GM12878 (cell line): ENCODE measurements around the gene GVQW3. TPM values are rescaled to one million over a fixed set of nuclear protein-coding genes. Genes with fewer than 3 reads are reported as not detected.

ENCODE experiments used
- ATAC-seq: fragments of 200-7000 bp; cut with Tn5 transposase; 3 replicates; pipeline ENCODE4 v1.9.1; 2020; ENCODE audit warnings: mild to moderate bottlenecking, moderate library complexity
- BruUV-seq: library from RNA; stranded (reverse); fragments of 400-500 nt; replicated peaks from 2 replicates; lab custom pipeline; 2021; lab: Mats Ljungman, UMichigan
- CTCF ChIA-PET: fragments of 300-600 bp; sonication (Branson Sonifier 250); formaldehyde crosslinking; extraction: SDS; loops from one replicate; lab custom pipeline; 2021; ENCODE audit warnings: inconsistent platforms; lab: Yijun Ruan, JAX
- POLR2A ChIA-PET: fragments of 350-600 bp; formaldehyde crosslinking; extraction: SDS; loops from one replicate; lab custom pipeline; 2021; ENCODE audit warnings: inconsistent platforms; lab: Charles Lee
- RAD21 ChIA-PET: fragments of 300-600 bp; sonication (Branson Sonifier 250); formaldehyde crosslinking; loops from one replicate; lab custom pipeline; 2023; ENCODE audit warnings: antibody characterized with exemption; ENCODE audit not compliant: unreplicated experiment; lab: Charles Lee
- SMC1A ChIA-PET: fragments of 300-600 bp; sonication (Branson Sonifier 250); formaldehyde crosslinking; loops from one replicate; lab custom pipeline; 2023; ENCODE audit not compliant: unreplicated experiment, uncharacterized antibody; lab: Charles Lee
- DNase-seq: peaks from one replicate; pipeline ENCODE4 v3.0.0-alpha.2; 2011; ENCODE audit warnings: low read depth, low spot score
- FAIRE-seq: peaks from 3 replicates; lab custom pipeline; 2011; peaks lifted over from hg19 to GRCh38; lab: Jason Lieb, UNC
- H2AFZ ChIP-seq: 2 replicates; pipeline ENCODE4 v1.6.0; 2011; ENCODE audit warnings: low read depth, low read length, control low read depth; ENCODE audit not compliant: control insufficient read depth
- H3K27ac ChIP-seq: 2 replicates; pipeline ENCODE4 v1.5.1; 2011; ENCODE audit warnings: control low read depth; ENCODE audit not compliant: control insufficient read depth, insufficient read depth
- H3K27me3 ChIP-seq, 2 experiments: replicated peaks in 1 of 2; 2 replicates each; pipeline versions ENCODE4 v1.6.0 to v1.6.1; 2011; ENCODE audit warnings: low read length in 1 of 2; ENCODE audit not compliant: control insufficient read depth in 2 of 2, insufficient read depth in 2 of 2
- H3K36me3 ChIP-seq, 2 experiments: 2 replicates each; pipeline ENCODE4 v1.5.1; 2011; ENCODE audit warnings: low read length in 1 of 2; ENCODE audit not compliant: control insufficient read depth in 2 of 2, insufficient read depth in 2 of 2
- H3K4me1 ChIP-seq: 2 replicates; pipeline ENCODE4 v1.6.1; 2011; ENCODE audit warnings: mild to moderate bottlenecking, low read length, moderate library complexity, mixed read lengths; ENCODE audit not compliant: control insufficient read depth, insufficient read depth
- H3K4me2 ChIP-seq: 2 replicates; pipeline ENCODE4 v1.6.0; 2011; ENCODE audit warnings: control low read depth; ENCODE audit not compliant: control insufficient read depth, insufficient read depth
- H3K4me3 ChIP-seq: fragments of 200-600 bp; sonication (generic); 2 replicates; pipeline ENCODE4 v1.5.1; 2016
- H3K79me2 ChIP-seq: 2 replicates; pipeline ENCODE4 v1.6.0; 2011; ENCODE audit warnings: low read length; ENCODE audit not compliant: control insufficient read depth, insufficient read depth
- H3K9ac ChIP-seq: 2 replicates; pipeline ENCODE4 v1.8.0; 2011; ENCODE audit warnings: low read length, control low read depth, mixed read lengths; ENCODE audit not compliant: control insufficient read depth, insufficient read depth
- H3K9me3 ChIP-seq: replicated peaks from 3 replicates; pipeline ENCODE4 v1.5.1; 2011; ENCODE audit warnings: mild to moderate bottlenecking, low read length; ENCODE audit not compliant: control insufficient read depth, insufficient read depth
- H4K20me1 ChIP-seq: 2 replicates; pipeline ENCODE4 v1.6.0; 2011; ENCODE audit not compliant: control insufficient read depth, insufficient read depth
- CBX5 ChIP-seq: sonication (generic); IDR thresholded peaks from 2 replicates; pipeline ENCODE4 v1.6.1; 2016; ENCODE audit warnings: low read depth, moderate library complexity, mild to moderate bottlenecking, inconsistent platforms
- IKZF1 ChIP-seq: fragments of 450-650 bp; conservative IDR thresholded peaks from 2 replicates; pipeline ENCODE4 v1.6.1; 2017; ENCODE audit warnings: antibody characterized with exemption, mild to moderate bottlenecking
- IRF3 ChIP-seq: fragments of 450-650 bp; IDR thresholded peaks from 2 replicates; pipeline ENCODE4 v1.6.1; 2014; ENCODE audit warnings: mild to moderate bottlenecking
- TCF7 ChIP-seq: IDR thresholded peaks from 2 replicates; pipeline ENCODE4 v1.6.1; 2014; ENCODE audit warnings: antibody characterized with exemption, borderline replicate concordance
- USF1 ChIP-seq: IDR thresholded peaks from 2 replicates; pipeline ENCODE4 v1.6.1; 2011; ENCODE audit warnings: borderline replicate concordance, low read depth, mild to moderate bottlenecking, moderate library complexity, mixed read lengths, low read length; ENCODE audit not compliant: insufficient read depth; ENCODE audit errors: extremely low read length
- YBX1 ChIP-seq: fragments of 450-650 bp; IDR thresholded peaks from 2 replicates; pipeline ENCODE4 v1.6.1; 2016; ENCODE audit warnings: antibody characterized with exemption
- ZNF24 ChIP-seq: fragments of 450-650 bp; IDR thresholded peaks from 2 replicates; pipeline ENCODE4 v1.6.1; 2017; ENCODE audit warnings: antibody characterized with exemption, mild to moderate bottlenecking
- WGBS: methylation state at CpG from one replicate; pipeline ENCODE4 v1.1.6; 2016; ENCODE audit warnings: low lambda C conversion rate; ENCODE audit not compliant: insufficient replicate concordance, insufficient coverage; ENCODE audit errors: missing lambda C conversion rate; 5-methylcytosine and 5-hydroxymethylcytosine counted together
- in situ Hi-C: fragments of 300-500 bp; cut with MboI; formaldehyde crosslinking; loops from 9 replicates; pipeline ENCODE4 v1.14.3; 2018; ENCODE audit warnings: mixed read lengths
- intact Hi-C: fragments of 100-400 bp; cut with micrococcal nuclease; formaldehyde crosslinking; loops from one replicate; pipeline ENCODE4 v1.14.2; 2022; ENCODE audit not compliant: unreplicated experiment
- polyA plus RNA-seq, 11 experiments: library from polyadenylated mRNA; depleted of rRNA in 4 of 11; unstranded in 6 of 11; stranded (reverse) in 5 of 11; fragments of >200 nt; fragmentation: Nextera tagmentation in 4 of 11; fragmentation: Illumina TruSeq in 1 of 11; extraction: Ambion mirVana in 4 of 11; extraction: Trizol in 1 of 11; gene quantifications; 1 replicate in 1 of 11; 2 replicates in 10 of 11; pipeline versions ENCODE4 v1.2.1 to v1.2.3, GENCODE V29; 2011 to 2016; ENCODE audit warnings: inconsistent platforms in 2 of 11, missing spikeins in 2 of 11, low read depth in 1 of 11
- total RNA-seq, 4 experiments: library from RNA; depleted of rRNA in 3 of 4; stranded (reverse); fragments of >200 nt in 3 of 4; fragmentation: Illumina TruSeq in 1 of 4; extraction: Trizol in 1 of 4; gene quantifications; 2 replicates each; pipeline versions ENCODE4 v1.2.1 to v1.2.3, GENCODE V29; 2013 to 2021
- TF ChIP-seq, protein P1 (sequence below): fragments of 450-650 bp; IDR thresholded peaks from 2 replicates; pipeline ENCODE4 v1.6.1; 2016; ENCODE audit warnings: mild to moderate bottlenecking
- TF ChIP-seq, protein P2 (sequence below): fragments of 150-350 bp; IDR thresholded peaks from 2 replicates; pipeline ENCODE4 v1.6.1; 2014; ENCODE audit warnings: mild to moderate bottlenecking, low read depth, low read length
- TF ChIP-seq, protein P3 (sequence below): IDR thresholded peaks from 2 replicates; pipeline ENCODE4 v1.6.1; 2012; ENCODE audit warnings: low read length, inconsistent platforms

Gene GVQW3
- total and polyA plus RNA-seq, 10 of the 15 experiments (the other 5 are each of a cell fraction or from before 2014, with no cell fraction given) = 0.13 to 3.3 (median 1.7) TPM

- Histone ChIP-seq H3K4me2 (no peak overlapping the region), H3K79me2 (no peaks in the 10 kb centered on the region), H4K20me1 (no peaks in the 10 kb centered on the region), H2AFZ (no peak overlapping the region), H3K36me3 (no peaks in the 10 kb centered on the region), H3K9me3 (peaks cover 10% of the 10 kb centered on the region; the same call in 2 of the 3 replicates), H3K27me3 (no peaks in the 10 kb centered on the region), H3K9ac (no peak overlapping the region), H3K27ac (no peak overlapping the region), H3K4me3 (no peak overlapping the region), H3K4me1 (no peaks in the 10 kb centered on the region)
- WGBS = 71% methylated on average over 5 of the region's 5 CpGs
- ChIA-PET CTCF (no interaction called here), RAD21 (no interaction called here), POLR2A (no interaction called here), SMC1A (no interaction called here)
- BruUV-seq = no TSS peak
- FAIRE-seq (no peak), DNase-seq (no peak), ATAC-seq (no peak)
- intact Hi-C loops (no loop called here), in situ Hi-C loops (no loop called here)
- 0 out of 2 replicates have a peak, but pooled peaks have one; percentile 55 for TF ChIP-seq CBX5
- no peak for TF ChIP-seq TCF7
Observed at GRCh38 chr11:76334826-76335389, 46.2 kb upstream of the GVQW3 start.

DNA sequence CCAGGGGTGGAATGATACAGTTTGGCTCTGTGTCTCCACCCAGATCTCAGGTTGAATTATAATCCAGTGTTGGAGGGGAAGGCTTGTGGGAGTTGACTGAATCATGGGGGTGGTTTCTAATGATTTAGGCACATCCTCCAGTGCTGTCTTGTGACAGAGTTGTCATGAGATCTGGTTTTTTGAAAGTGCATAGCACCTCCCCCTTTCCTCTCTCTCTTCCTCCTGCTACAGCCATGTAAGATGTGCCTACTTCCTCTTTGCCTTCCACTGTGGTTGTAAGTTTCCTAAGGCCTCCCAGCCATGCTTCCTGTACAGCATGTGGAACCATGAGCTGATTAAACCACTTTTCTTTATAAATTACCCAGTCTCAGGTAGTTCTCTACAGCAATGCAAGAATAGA is 45.3 kb upstream of the GVQW3 start:
- ChIA-PET SMC1A (no interaction called here), POLR2A (no interaction called here), CTCF (no interaction called here), RAD21 (no interaction called here)
- in situ Hi-C loops (no loop called here), intact Hi-C loops (no loop called here)
- H4K20me1 ChIP-seq = no peaks in the 10 kb centered on the region
- H2AFZ ChIP-seq = no peak overlapping the region
- H3K4me3 ChIP-seq = no peak overlapping the region
- H3K27ac ChIP-seq = no peak overlapping the region
- no TSS peak for BruUV-seq
- FAIRE-seq (no peak), DNase-seq (no peak), ATAC-seq (no peak)
- no peaks in the 10 kb centered on the region for H3K36me3 ChIP-seq
- H3K79me2 ChIP-seq = no peaks in the 10 kb centered on the region
- H3K27me3 ChIP-seq = no peaks in the 10 kb centered on the region
- no peak overlapping the region for H3K4me2 ChIP-seq
- H3K9me3 ChIP-seq = peaks cover 10% of the 10 kb centered on the region; the same call in 2 of the 3 replicates
- no peaks in the 10 kb centered on the region for H3K4me1 ChIP-seq
- no peak overlapping the region for H3K9ac ChIP-seq
- no peak for TF ChIP-seq IKZF1
- no peak for TF ChIP-seq USF1
- TF ChIP-seq, protein P1, sequence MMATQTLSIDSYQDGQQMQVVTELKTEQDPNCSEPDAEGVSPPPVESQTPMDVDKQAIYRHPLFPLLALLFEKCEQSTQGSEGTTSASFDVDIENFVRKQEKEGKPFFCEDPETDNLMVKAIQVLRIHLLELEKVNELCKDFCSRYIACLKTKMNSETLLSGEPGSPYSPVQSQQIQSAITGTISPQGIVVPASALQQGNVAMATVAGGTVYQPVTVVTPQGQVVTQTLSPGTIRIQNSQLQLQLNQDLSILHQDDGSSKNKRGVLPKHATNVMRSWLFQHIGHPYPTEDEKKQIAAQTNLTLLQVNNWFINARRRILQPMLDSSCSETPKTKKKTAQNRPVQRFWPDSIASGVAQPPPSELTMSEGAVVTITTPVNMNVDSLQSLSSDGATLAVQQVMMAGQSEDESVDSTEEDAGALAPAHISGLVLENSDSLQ = no peak
- TF ChIP-seq, protein P2, sequence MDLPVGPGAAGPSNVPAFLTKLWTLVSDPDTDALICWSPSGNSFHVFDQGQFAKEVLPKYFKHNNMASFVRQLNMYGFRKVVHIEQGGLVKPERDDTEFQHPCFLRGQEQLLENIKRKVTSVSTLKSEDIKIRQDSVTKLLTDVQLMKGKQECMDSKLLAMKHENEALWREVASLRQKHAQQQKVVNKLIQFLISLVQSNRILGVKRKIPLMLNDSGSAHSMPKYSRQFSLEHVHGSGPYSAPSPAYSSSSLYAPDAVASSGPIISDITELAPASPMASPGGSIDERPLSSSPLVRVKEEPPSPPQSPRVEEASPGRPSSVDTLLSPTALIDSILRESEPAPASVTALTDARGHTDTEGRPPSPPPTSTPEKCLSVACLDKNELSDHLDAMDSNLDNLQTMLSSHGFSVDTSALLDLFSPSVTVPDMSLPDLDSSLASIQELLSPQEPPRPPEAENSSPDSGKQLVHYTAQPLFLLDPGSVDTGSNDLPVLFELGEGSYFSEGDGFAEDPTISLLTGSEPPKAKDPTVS = no peak
- TF ChIP-seq, protein P3, sequence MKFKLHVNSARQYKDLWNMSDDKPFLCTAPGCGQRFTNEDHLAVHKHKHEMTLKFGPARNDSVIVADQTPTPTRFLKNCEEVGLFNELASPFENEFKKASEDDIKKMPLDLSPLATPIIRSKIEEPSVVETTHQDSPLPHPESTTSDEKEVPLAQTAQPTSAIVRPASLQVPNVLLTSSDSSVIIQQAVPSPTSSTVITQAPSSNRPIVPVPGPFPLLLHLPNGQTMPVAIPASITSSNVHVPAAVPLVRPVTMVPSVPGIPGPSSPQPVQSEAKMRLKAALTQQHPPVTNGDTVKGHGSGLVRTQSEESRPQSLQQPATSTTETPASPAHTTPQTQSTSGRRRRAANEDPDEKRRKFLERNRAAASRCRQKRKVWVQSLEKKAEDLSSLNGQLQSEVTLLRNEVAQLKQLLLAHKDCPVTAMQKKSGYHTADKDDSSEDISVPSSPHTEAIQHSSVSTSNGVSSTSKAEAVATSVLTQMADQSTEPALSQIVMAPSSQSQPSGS = no peak
- TF ChIP-seq ZNF24 = no peak
- no peak for TF ChIP-seq YBX1
- TF ChIP-seq IRF3 = no peak
